CD14-positive monocyte (primary cell): ENCODE measurements around the gene DOCK3. TPM values are rescaled to one million over a fixed set of nuclear protein-coding genes. Genes with fewer than 3 reads are reported as not detected.

Experiments used
- DNase-seq, 3 donors: peaks; one replicate each; pipeline ENCODE4 v3.0.0-alpha.2; 2011 to 2022
- H2AFZ ChIP-seq: 2 replicates; pipeline ENCODE4 v1.6.0; 2012; ENCODE audit warnings: mild to moderate bottlenecking, low read depth, low read length, inconsistent platforms; ENCODE audit not compliant: insufficient read depth, poor library complexity, severe bottlenecking
- H3K27ac ChIP-seq, 2 donors: 1 replicate in 1 of 2; 2 replicates in 1 of 2; pipeline ENCODE4 v1.5.1; 2012 to 2013; ENCODE audit warnings: low read length in 2 of 2, control low read depth in 1 of 2, inconsistent platforms in 1 of 2, low read depth in 1 of 2, mild to moderate bottlenecking in 1 of 2
- H3K27me3 ChIP-seq, 2 donors: one replicate each; pipeline versions ENCODE4 v1.6.0 to v1.6.1; 2011 to 2013; ENCODE audit warnings: low read length in 2 of 2; ENCODE audit not compliant: control insufficient read depth in 2 of 2, insufficient read depth in 2 of 2
- H3K36me3 ChIP-seq, 2 donors: replicated peaks in 1 of 2; 1 replicate in 1 of 2; 2 replicates in 1 of 2; pipeline versions ENCODE4 v1.5.1 to v1.6.1; 2012 to 2013; ENCODE audit warnings: low read length in 2 of 2, control low read depth in 1 of 2, inconsistent platforms in 1 of 2, mild to moderate bottlenecking in 1 of 2; ENCODE audit not compliant: insufficient read depth in 2 of 2, control insufficient read depth in 1 of 2
- H3K4me1 ChIP-seq, 2 donors: 1 replicate in 1 of 2; 2 replicates in 1 of 2; pipeline versions ENCODE4 v1.5.1 to v1.6.1; 2012 to 2013; ENCODE audit warnings: low read length in 2 of 2, control low read depth in 1 of 2, inconsistent platforms in 1 of 2, mild to moderate bottlenecking in 1 of 2, moderate library complexity in 1 of 2; ENCODE audit not compliant: insufficient read depth in 2 of 2, control insufficient read depth in 1 of 2
- H3K4me2 ChIP-seq: replicated peaks from 2 replicates; pipeline ENCODE3; 2012; ENCODE audit warnings: low read length, moderate library complexity, mild to moderate bottlenecking; ENCODE audit not compliant: poor library complexity, severe bottlenecking; ENCODE audit errors: extremely low read depth
- H3K4me3 ChIP-seq, 3 experiments: fragments of 200-600 bp in 1 of 3; sonication (generic) in 1 of 3; replicated peaks in 1 of 3; 1 replicate in 2 of 3; 2 replicates in 1 of 3; pipeline ENCODE4 v1.5.1; 2011 to 2013; ENCODE audit warnings: low read length in 3 of 3, mild to moderate bottlenecking in 3 of 3, control low read depth in 2 of 3, low read depth in 2 of 3, inconsistent platforms in 1 of 3, moderate library complexity in 1 of 3
- H3K79me2 ChIP-seq: 2 replicates; pipeline ENCODE4 v1.6.0; 2012; ENCODE audit warnings: mild to moderate bottlenecking, control low read depth, inconsistent platforms, low read length, moderate library complexity; ENCODE audit not compliant: insufficient read depth
- H3K9ac ChIP-seq: 2 replicates; pipeline ENCODE4 v1.6.0; 2017; ENCODE audit warnings: low read length, mild to moderate bottlenecking; ENCODE audit not compliant: insufficient read depth, poor library complexity, severe bottlenecking
- H3K9me3 ChIP-seq, 2 donors: replicated peaks in 1 of 2; 1 replicate in 1 of 2; 2 replicates in 1 of 2; pipeline versions ENCODE4 v1.5.1 to v1.6.1; 2012 to 2013; ENCODE audit warnings: low read length in 2 of 2, control low read depth in 1 of 2; ENCODE audit not compliant: control insufficient read depth in 1 of 2, insufficient read depth in 1 of 2
- H4K20me1 ChIP-seq: 2 replicates; pipeline ENCODE4 v1.6.0; 2012; ENCODE audit warnings: mild to moderate bottlenecking, low read length, control low read depth, moderate library complexity; ENCODE audit not compliant: insufficient read depth
- H3K27ac Mint-ChIP-seq, 7 donors: one replicate each; pipeline ENCODE4 v1.8.0; 2020; ENCODE audit warnings: mild to moderate bottlenecking in 7 of 7, mixed read lengths in 7 of 7, moderate library complexity in 6 of 7, inconsistent platforms in 2 of 7
- H3K27me3 Mint-ChIP-seq, 3 donors: one replicate each; pipeline ENCODE4 v1.8.0; 2021 to 2022; ENCODE audit warnings: low read depth in 3 of 3, mild to moderate bottlenecking in 3 of 3, mixed read lengths in 3 of 3, moderate library complexity in 3 of 3, inconsistent platforms in 1 of 3
- H3K36me3 Mint-ChIP-seq, 2 donors: one replicate each; pipeline ENCODE4 v1.8.0; 2020; ENCODE audit warnings: mixed read lengths in 2 of 2, inconsistent platforms in 1 of 2, mild to moderate bottlenecking in 1 of 2
- H3K4me1 Mint-ChIP-seq: one replicate; pipeline ENCODE4 v1.8.0; 2020; ENCODE audit warnings: mild to moderate bottlenecking, mixed read lengths
- H3K4me3 Mint-ChIP-seq, 2 donors: one replicate each; pipeline ENCODE4 v1.8.0; 2020; ENCODE audit warnings: mild to moderate bottlenecking in 2 of 2, mixed read lengths in 2 of 2, moderate library complexity in 1 of 2
- H3K9me3 Mint-ChIP-seq, 7 donors: one replicate each; pipeline ENCODE4 v1.8.0; 2020 to 2022; ENCODE audit warnings: mixed read lengths in 7 of 7, mild to moderate bottlenecking in 6 of 7, moderate library complexity in 6 of 7, inconsistent platforms in 2 of 7
- CTCF ChIP-seq: fragments of 200-600 bp; IDR thresholded peaks from one replicate; pipeline ENCODE4 v1.8.0; 2022; ENCODE audit warnings: antibody characterized with exemption, mild to moderate bottlenecking
- WGBS: methylation state at CpG from one replicate; pipeline ENCODE4 v1.1.5; 2013; ENCODE audit warnings: missing lambda C conversion rate; ENCODE audit not compliant: insufficient coverage; 5-methylcytosine and 5-hydroxymethylcytosine counted together
- intact Hi-C, 2 donors: fragments of 100-400 bp; cut with micrococcal nuclease; formaldehyde crosslinking; loops; one replicate each; pipeline versions ENCODE4 v1.15.0 to v1.15.1; 2023
- polyA plus RNA-seq, 3 donors: library from polyadenylated mRNA; depleted of rRNA in 1 of 3; unstranded in 2 of 3; stranded (reverse) in 1 of 3; fragments of 300-500 nt in 2 of 3; fragments of >200 nt in 1 of 3; fragmentation: Illumina TruSeq in 2 of 3; gene quantifications; 1 replicate in 2 of 3; 2 replicates in 1 of 3; pipeline ENCODE4 v1.2.3, GENCODE V29; 2012 to 2021

The DOCK3 gene
- polyA plus RNA-seq, 3 donors = 0.03 TPM; not detected in 1

GRCh38 chr3:51311055-51311454 lies 636.3 kb downstream of the DOCK3 start:
- Histone ChIP-seq H3K4me2 (no peak overlapping the region), H2AFZ (no peak overlapping the region), H3K79me2 (no peaks in the 10 kb centered on the region), H3K9ac (no peak overlapping the region), H3K36me3 (no peaks in the 10 kb centered on the region), H4K20me1 (no peaks in the 10 kb centered on the region), H3K27ac (no peak overlapping the region), H3K9me3 (peaks cover 0 to 5% of the 10 kb centered on the region in 2 donors), H3K4me1 (no peaks in the 10 kb centered on the region), H3K27me3 (no peaks in the 10 kb centered on the region), H3K4me3 (no peak overlapping the region)
- TF ChIP-seq CTCF = peak; percentile 33
- intact Hi-C loops = no loop called here
- Mint-ChIP-seq H3K4me3 (no peak overlapping the region), H3K9me3 (peaks cover 6 to 15% (median 8%) of the 10 kb centered on the region in 7 donors), H3K27me3 (peaks cover 0 to 2% (median 0%) of the 10 kb centered on the region in 3 donors), H3K27ac (no peak overlapping the region), H3K36me3 (no peaks in the 10 kb centered on the region), H3K4me1 (no peaks in the 10 kb centered on the region)
- DNase-seq = peak in 1 of 3 donors; percentile 7
- WGBS = no CpG with 5 or more reads among the region's 1 CpG

- no peak overlapping the region for H3K4me2 ChIP-seq
- DNase-seq = no peak
- 100% methylated on average over 1 of the region's 2 CpGs for WGBS
- no peak overlapping the region for H3K9ac ChIP-seq
- no peak overlapping the region for H3K4me3 ChIP-seq
- Mint-ChIP-seq H3K4me1 (no peaks in the 10 kb centered on the region), H3K4me3 (no peak overlapping the region), H3K27me3 (peaks cover 0 to 2% (median 0%) of the 10 kb centered on the region in 3 donors), H3K36me3 (no peaks in the 10 kb centered on the region), H3K27ac (no peak overlapping the region), H3K9me3 (peaks cover 0 to 14% (median 6%) of the 10 kb centered on the region in 7 donors)
- no peak for TF ChIP-seq CTCF
- no peaks in the 10 kb centered on the region for H3K79me2 ChIP-seq
- H3K27ac ChIP-seq = no peak overlapping the region
- H3K9me3 ChIP-seq = no peaks in the 10 kb centered on the region
- H3K27me3 ChIP-seq = no peaks in the 10 kb centered on the region
- intact Hi-C loops = no loop called here
- H4K20me1 ChIP-seq = no peaks in the 10 kb centered on the region
- H2AFZ ChIP-seq = no peak overlapping the region
- no peaks in the 10 kb centered on the region for H3K36me3 ChIP-seq
- H3K4me1 ChIP-seq = no peaks in the 10 kb centered on the region
Measured at GRCh38 chr3:51328206-51328605, 653.5 kb downstream of the DOCK3 start.
